GM12878 (cell line): Measurements from ENCODE around the gene RYK. TPM values are rescaled to one million over a fixed set of nuclear protein-coding genes. Genes with fewer than 3 reads are reported as not detected.

ENCODE experiments used
- CHD2 ChIP-seq: IDR thresholded peaks from 2 replicates; pipeline ENCODE4 v1.6.1; 2011; ENCODE audit warnings: low read depth, low read length, improper control_type of control experiment, borderline replicate concordance
- ETV6 ChIP-seq, 2 experiments: fragments of 450-650 bp in 1 of 2; IDR thresholded peaks in 1 of 2; conservative IDR thresholded peaks in 1 of 2; 2 replicates each; pipeline ENCODE4 v1.6.1; 2014; ENCODE audit warnings: antibody characterized with exemption in 1 of 2, borderline replicate concordance in 1 of 2, low read depth in 1 of 2, mild to moderate bottlenecking in 1 of 2, moderate library complexity in 1 of 2
- IRF4 ChIP-seq: IDR thresholded peaks from 2 replicates; pipeline ENCODE4 v1.6.1; 2011; ENCODE audit warnings: low read depth, low read length
- KLF5 ChIP-seq: fragments of 450-650 bp; IDR thresholded peaks from 2 replicates; pipeline ENCODE4 v1.6.1; 2014; ENCODE audit warnings: mild to moderate bottlenecking; ENCODE audit not compliant: partially characterized antibody
- NFYB ChIP-seq: IDR thresholded peaks from 2 replicates; pipeline ENCODE4 v1.6.1; 2011; ENCODE audit warnings: low read depth, mild to moderate bottlenecking, low read length, improper control_type of control experiment, moderate library complexity; ENCODE audit not compliant: insufficient read depth
- STAT1 ChIP-seq: fragments of 450-650 bp; conservative IDR thresholded peaks from 2 replicates; pipeline ENCODE4 v1.6.1; 2014; ENCODE audit warnings: antibody characterized with exemption, mild to moderate bottlenecking
- YY1 ChIP-seq: IDR thresholded peaks from 2 replicates; pipeline ENCODE4 v1.6.1; 2011; ENCODE audit warnings: low read depth, mild to moderate bottlenecking, low read length
- ZSCAN29 ChIP-seq: fragments of 450-650 bp; IDR thresholded peaks from 2 replicates; pipeline ENCODE4 v1.6.1; 2017; ENCODE audit warnings: mild to moderate bottlenecking, moderate library complexity
- polyA plus RNA-seq, 11 experiments: library from polyadenylated mRNA; depleted of rRNA in 4 of 11; unstranded in 6 of 11; stranded (reverse) in 5 of 11; fragments of >200 nt; fragmentation: Nextera tagmentation in 4 of 11; fragmentation: Illumina TruSeq in 1 of 11; extraction: Ambion mirVana in 4 of 11; extraction: Trizol in 1 of 11; gene quantifications; 1 replicate in 1 of 11; 2 replicates in 10 of 11; pipeline versions ENCODE4 v1.2.1 to v1.2.3, GENCODE V29; 2011 to 2016; ENCODE audit warnings: inconsistent platforms in 2 of 11, missing spikeins in 2 of 11, low read depth in 1 of 11
- total RNA-seq, 4 experiments: library from RNA; depleted of rRNA in 3 of 4; stranded (reverse); fragments of >200 nt in 3 of 4; fragmentation: Illumina TruSeq in 1 of 4; extraction: Trizol in 1 of 4; gene quantifications; 2 replicates each; pipeline versions ENCODE4 v1.2.1 to v1.2.3, GENCODE V29; 2013 to 2021
- TF ChIP-seq, protein P1 (sequence below): fragments of 450-650 bp; IDR thresholded peaks from 2 replicates; pipeline ENCODE4 v1.6.1; 2017; ENCODE audit warnings: mild to moderate bottlenecking, moderate library complexity
- TF ChIP-seq, protein P2 (sequence below): IDR thresholded peaks from 2 replicates; pipeline ENCODE4 v1.6.1; 2012; ENCODE audit warnings: improper control_type of control experiment, low read depth, low read length; ENCODE audit not compliant: insufficient replicate concordance
- TF ChIP-seq, protein P3 (sequence below): fragments of 450-650 bp; IDR thresholded peaks from 2 replicates; pipeline ENCODE4 v1.6.1; 2017; ENCODE audit warnings: mild to moderate bottlenecking, low read depth, inconsistent platforms; ENCODE audit not compliant: poor library complexity, severe bottlenecking

RYK gene
- total and polyA plus RNA-seq, 10 of the 15 experiments (the other 5 are each of a cell fraction or from before 2014, with no cell fraction given) = 2.0 to 25.1 (median 11.1) TPM

DNA sequence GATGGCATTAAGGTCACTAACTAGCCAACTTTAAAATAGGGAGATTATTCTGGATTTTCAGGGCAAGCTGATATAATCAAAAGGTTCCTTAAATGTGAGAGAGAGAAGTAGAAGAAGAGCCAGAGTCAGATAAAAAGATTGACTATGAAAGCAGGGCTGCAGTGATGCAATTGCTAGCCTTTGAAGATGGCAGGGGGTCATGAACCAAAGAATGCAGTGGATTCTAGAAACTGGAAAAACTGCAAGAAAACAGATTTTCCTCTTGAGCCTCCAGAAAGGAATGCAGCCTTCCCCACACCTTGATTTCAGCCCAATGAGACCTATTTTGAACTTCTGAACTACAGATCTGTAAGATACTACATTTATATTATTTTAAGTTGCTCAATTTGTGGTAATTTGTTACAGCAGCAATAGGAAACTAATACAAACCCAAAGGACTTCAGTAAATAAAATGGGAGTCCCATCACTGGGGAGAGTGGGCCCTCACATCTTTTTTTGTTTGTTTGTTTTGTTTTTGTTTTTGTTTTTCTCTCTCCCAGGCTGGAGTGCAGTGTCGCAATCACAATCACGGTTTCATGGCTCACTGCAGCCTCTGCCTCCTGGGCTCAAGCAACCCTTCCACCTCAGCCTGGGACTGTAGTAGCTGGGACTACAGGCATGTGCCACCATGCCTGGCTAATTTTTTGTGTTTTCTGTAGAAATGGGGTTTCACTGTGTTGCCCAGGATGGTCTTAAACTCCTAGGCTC is 31.4 kb upstream of the RYK start (continued):
- TF ChIP-seq, protein P1, sequence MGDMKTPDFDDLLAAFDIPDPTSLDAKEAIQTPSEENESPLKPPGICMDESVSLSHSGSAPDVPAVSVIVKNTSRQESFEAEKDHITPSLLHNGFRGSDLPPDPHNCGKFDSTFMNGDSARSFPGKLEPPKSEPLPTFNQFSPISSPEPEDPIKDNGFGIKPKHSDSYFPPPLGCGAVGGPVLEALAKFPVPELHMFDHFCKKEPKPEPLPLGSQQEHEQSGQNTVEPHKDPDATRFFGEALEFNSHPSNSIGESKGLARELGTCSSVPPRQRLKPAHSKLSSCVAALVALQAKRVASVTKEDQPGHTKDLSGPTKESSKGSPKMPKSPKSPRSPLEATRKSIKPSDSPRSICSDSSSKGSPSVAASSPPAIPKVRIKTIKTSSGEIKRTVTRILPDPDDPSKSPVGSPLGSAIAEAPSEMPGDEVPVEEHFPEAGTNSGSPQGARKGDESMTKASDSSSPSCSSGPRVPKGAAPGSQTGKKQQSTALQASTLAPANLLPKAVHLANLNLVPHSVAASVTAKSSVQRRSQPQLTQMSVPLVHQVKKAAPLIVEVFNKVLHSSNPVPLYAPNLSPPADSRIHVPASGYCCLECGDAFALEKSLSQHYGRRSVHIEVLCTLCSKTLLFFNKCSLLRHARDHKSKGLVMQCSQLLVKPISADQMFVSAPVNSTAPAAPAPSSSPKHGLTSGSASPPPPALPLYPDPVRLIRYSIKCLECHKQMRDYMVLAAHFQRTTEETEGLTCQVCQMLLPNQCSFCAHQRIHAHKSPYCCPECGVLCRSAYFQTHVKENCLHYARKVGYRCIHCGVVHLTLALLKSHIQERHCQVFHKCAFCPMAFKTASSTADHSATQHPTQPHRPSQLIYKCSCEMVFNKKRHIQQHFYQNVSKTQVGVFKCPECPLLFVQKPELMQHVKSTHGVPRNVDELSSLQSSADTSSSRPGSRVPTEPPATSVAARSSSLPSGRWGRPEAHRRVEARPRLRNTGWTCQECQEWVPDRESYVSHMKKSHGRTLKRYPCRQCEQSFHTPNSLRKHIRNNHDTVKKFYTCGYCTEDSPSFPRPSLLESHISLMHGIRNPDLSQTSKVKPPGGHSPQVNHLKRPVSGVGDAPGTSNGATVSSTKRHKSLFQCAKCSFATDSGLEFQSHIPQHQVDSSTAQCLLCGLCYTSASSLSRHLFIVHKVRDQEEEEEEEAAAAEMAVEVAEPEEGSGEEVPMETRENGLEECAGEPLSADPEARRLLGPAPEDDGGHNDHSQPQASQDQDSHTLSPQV = no peak
- TF ChIP-seq CHD2 (no peak), NFYB (no peak), ETV6 (conservative IDR thresholded peaks at IDR 0.05 in 1 of 2, IDR thresholded peaks at IDR 0.05 in 1 of 2; ENCODE audit: borderline replicate concordance in 1 of 2, low read depth in 1 of 2) (no peak), STAT1 (no peak), KLF5 (no peak), YY1 (no peak), ZSCAN29 (no peak), IRF4 (no peak)
- TF ChIP-seq, protein P2, sequence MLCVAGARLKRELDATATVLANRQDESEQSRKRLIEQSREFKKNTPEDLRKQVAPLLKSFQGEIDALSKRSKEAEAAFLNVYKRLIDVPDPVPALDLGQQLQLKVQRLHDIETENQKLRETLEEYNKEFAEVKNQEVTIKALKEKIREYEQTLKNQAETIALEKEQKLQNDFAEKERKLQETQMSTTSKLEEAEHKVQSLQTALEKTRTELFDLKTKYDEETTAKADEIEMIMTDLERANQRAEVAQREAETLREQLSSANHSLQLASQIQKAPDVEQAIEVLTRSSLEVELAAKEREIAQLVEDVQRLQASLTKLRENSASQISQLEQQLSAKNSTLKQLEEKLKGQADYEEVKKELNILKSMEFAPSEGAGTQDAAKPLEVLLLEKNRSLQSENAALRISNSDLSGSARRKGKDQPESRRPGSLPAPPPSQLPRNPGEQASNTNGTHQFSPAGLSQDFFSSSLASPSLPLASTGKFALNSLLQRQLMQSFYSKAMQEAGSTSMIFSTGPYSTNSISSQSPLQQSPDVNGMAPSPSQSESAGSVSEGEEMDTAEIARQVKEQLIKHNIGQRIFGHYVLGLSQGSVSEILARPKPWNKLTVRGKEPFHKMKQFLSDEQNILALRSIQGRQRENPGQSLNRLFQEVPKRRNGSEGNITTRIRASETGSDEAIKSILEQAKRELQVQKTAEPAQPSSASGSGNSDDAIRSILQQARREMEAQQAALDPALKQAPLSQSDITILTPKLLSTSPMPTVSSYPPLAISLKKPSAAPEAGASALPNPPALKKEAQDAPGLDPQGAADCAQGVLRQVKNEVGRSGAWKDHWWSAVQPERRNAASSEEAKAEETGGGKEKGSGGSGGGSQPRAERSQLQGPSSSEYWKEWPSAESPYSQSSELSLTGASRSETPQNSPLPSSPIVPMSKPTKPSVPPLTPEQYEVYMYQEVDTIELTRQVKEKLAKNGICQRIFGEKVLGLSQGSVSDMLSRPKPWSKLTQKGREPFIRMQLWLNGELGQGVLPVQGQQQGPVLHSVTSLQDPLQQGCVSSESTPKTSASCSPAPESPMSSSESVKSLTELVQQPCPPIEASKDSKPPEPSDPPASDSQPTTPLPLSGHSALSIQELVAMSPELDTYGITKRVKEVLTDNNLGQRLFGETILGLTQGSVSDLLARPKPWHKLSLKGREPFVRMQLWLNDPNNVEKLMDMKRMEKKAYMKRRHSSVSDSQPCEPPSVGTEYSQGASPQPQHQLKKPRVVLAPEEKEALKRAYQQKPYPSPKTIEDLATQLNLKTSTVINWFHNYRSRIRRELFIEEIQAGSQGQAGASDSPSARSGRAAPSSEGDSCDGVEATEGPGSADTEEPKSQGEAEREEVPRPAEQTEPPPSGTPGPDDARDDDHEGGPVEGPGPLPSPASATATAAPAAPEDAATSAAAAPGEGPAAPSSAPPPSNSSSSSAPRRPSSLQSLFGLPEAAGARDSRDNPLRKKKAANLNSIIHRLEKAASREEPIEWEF = no peak
- TF ChIP-seq, protein P3, sequence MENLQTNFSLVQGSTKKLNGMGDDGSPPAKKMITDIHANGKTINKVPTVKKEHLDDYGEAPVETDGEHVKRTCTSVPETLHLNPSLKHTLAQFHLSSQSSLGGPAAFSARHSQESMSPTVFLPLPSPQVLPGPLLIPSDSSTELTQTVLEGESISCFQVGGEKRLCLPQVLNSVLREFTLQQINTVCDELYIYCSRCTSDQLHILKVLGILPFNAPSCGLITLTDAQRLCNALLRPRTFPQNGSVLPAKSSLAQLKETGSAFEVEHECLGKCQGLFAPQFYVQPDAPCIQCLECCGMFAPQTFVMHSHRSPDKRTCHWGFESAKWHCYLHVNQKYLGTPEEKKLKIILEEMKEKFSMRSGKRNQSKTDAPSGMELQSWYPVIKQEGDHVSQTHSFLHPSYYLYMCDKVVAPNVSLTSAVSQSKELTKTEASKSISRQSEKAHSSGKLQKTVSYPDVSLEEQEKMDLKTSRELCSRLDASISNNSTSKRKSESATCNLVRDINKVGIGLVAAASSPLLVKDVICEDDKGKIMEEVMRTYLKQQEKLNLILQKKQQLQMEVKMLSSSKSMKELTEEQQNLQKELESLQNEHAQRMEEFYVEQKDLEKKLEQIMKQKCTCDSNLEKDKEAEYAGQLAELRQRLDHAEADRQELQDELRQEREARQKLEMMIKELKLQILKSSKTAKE = no peak
